ENCODE results near the gene DLL3.
A peak's percentile ranks its signal among the peaks of the same experiment; 100 is the strongest.

The DLL3 gene

DNA sequence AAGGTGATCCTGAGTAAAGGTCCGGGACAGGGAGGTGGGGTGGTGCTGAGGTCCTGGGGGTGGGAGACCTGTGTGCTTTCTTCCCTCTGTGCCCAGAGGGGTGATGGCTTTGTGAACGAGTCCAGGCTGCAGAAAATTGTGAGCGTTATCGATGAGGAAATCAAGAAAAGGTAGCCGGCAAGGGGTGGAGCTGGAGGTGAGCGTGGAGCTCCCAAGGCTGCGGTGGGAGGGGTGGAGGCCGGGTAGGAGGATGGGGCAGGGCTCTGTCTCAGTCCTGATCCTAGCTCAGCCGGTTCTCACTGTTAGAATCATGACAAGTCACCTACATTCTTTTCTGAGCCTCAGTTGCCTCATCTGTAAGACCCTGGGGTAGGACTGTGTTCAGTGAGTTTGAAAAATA is 20.2 kb downstream of the DLL3 start:
- DNase-seq: no peak

DNA sequence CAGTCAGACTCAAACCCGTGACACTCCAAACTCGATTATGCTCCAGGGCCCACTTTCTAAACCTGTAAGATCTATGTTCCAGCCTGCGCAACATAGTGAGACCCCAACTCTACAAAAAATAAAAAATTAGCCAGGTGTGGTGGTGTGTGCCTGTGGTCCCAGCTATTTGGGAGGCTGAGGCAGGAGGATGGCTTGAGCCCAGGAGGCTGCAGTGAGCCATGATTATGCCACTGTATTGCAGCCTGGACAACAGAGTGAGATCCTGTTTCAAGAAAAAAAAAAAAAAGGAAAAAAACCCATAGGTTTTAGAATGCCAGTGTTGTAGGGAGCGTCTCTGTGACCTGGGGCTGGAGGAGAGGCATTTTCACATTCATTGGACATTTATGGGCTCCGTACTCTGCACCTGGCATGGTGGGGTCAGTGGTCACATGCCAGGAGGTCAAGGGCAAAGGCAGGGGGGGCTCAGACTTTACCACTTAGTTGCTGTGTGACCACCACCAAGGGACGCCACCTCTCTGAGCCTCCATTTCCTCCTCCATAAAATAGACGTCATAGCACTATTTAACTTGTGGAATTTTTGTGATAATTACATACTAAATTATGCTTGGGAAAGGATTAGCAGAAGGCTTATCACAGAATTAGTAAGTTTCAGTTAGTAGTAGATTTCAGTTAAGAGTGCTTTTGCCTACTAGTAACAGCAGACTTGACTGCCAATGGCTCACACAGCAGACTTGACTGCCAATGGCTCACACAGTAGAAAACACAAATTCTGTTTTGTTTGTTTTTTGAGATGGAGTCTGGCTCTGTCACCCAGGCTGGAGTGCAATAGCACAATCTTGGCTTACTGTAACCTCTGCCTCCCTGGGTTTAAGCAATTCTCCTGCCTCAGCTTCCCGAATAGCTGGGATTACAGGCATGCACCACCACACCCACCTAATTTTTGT is 22.1 kb downstream of the DLL3 start:
- DNase-seq: no peak

DNA sequence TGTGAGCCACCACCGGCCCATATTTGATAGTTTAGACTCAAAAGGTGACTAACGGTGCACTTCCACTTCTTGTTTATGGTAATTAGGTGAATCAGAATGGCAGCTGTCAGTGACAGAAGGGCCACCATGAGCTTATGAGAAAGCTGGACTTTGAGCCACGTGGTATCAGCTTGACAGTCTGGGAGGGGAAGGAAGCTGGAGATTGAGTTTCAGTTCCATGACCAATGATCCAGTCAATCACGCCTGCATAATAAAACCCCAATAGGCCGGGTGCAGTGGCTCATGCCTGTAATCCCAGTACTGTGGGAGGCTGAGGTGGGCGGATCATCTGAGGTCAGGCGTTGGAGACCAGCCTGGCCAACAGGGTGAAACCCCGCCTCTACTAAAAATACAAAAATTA is 25.7 kb downstream of the DLL3 start:
- peak; percentile 90 to 97 for DNase-seq

DNA sequence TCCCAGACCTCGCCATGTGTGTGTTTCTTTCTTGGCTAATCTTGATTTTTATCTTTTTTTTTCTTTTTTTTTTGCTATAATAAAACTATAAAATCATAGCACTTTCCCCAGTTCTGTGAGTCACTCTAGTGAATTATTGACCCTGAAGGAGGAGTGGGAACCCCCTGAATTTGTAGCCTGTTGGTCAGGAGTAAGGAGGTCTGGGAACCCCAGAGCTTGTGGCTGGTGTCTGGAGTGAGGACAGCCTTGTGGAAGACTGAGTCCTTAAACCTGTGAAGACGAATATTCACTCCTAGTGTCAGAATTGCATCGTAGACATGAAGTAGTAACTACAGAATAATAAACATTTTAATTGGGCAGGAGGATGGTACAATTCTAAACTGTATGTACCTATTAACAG is 26.5 kb downstream of the DLL3 start:
- DNase-seq: no peak

DNA sequence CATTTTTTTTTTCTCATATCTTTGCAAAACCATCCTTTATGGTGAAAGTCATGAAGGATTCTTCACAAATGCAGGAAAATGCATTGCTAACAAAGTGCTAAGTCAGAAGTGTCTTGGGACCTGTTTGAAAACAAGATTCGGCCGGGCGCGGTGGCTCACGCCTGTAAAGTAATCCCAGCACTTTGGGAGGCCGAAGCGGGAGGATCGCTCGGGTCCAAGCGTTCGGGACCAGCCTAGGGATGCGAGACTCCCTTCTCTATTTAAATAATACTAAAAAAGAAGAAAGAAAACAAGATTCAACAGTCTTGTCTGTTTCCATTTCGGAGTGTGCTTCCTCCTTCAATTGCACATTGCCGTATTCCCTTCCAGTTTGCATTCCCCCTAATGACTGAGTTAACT is 33.1 kb downstream of the DLL3 start:
- DNase-seq: no peak

DNA sequence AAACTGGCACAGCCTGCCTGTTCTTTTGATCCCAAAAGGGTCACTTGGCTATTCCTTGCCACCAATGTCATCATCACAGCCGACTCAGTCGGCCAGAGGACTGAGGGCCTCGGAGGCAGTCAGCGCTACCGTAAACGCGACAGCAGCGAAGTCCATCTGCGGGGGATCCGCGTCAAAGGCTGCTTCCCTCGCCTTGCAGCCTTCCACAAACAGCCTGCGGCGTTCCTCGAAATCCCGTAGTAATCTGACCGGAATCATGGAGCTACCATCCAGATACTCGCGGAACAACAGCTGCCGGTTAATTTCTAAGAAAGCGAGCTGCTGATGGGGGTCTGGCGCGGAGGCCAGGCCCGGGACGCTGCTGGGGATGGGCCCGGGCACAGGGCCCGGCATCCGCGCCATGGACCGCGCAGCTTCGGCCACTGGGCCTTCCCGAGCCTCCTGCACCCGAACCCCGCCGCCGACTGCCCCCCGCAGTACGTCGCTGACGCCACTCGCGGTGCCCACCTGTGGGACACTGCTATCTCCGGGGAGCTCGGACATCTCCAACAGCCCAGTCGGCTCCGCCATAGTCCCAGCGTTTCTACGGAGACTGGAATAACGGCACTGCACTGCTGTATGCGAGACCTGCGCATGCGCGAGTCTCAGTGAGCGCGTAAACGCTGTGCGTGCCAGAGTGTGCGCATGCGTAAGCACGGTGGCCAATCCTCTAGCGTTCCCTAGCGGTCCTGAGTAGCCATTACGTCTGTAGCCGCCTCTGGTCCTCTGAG is 33.7 kb downstream of the DLL3 start, which contains the start of gene EID2B:
Gene EID2B, minus strand, starts transcription at position 620 of the 770 bp plus-strand sequence. Its CDS starts 50 bp downstream, at position 570.
- peak; percentile 95 to 99 for DNase-seq

DNA sequence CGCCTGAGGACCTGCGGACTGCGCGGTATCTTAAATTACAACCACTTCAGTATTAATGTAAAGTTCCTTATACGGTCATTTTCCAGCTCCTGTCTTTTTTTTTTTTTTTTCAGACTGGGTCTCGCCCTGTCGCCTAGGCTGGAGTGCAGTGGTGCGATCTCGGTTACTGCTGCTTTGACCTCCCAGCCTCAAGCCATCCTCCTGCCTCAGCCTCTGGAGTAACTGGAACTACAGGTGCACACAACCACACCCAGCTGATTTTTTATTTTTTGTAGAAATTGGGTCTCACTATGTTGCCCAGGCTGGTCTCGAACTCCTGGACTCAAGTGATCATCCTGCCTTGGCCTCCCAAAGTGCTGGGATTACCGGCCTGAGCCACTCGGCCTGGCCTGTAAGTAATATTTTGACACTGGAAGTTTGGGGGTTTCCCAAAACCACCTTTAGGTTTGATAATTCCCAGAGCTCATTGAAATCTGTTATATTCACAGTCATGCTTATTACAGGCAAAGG is 34.3 kb downstream of the DLL3 start:
- DNase-seq: no peak

DNA sequence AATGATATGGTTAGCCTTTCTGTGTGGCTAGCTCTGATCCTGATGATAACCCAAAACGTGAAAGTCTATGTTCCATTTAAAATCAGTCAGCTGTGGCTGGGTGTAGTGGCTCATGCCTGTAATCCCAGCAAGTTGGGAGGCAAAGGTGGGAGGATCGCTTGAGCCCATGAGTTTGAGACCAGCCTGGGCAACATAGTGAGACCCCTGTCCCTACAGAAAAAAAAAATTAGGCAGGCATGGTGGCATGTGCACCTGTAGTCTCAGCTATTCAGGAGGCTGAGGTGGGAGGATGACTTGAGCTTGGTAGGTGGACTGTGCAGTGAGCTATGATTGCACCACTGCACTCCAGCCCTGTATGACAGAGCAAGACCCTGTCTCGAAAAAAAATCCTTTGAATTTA is 35.0 kb downstream of the DLL3 start:
- no peak for DNase-seq

DNA sequence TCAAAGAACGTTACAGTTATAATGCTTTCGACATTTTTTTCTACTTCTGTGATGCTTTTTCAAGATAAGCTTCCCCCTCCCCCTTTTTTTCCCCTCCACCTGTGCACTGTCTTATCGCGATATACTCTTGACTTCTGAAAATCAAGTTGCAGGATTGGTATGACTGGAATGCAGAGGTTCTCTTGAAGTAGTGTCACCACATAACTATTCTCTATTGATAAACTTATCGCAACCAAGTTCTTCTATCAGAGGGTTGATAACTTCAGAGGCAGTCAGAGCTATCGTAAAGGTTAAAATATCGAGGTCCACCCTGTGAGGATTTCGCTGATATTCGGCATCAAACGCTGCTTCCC is 40.4 kb downstream of the DLL3 start:
- no peak for DNase-seq

DNA sequence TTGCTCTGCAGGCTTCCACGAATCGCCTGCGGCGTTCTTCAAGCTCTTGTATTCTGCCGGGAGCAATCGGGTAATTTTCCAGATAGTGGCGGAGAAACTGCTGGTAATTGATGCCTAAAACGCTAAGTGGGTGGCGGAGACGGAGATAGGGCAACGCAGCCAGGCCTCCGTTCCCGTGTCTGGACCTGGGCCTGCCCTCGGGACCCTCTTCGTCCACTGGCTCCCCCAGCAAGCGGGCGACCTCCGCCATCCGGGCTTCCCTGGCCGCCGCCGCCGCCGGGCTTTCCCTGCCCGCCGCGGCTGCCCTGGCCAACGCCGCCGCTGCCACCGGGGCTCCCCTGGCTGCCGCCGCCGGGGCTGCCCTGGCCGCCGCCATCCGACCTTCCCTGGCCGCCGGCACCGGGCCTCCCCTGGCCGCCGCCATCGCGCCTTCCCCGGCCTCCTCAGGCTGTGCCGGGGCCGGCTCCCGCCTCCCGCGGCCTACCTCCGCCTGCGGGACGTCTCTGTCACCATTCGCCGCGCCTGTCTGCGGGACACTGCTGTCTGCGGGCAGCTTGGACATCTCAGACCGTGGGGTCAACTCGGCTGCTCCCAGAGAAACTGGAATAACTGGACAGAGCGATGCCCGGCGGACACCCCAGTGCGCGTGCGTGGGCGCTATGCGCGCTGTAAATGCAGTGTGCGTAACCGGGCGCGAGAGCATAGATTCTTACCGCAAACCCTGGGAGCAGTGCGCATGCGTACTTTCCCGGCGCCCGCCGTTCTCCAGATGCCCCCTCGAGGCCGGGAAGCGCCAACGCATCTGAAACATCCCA is 41.0 kb downstream of the DLL3 start, which contains the start of gene EID2:
Gene EID2, minus strand, starts transcription at position 644 of the 815 bp plus-strand sequence. Its CDS starts 82 bp downstream, at position 562.
- DNase-seq: peak; percentile 94 to 95

DNA sequence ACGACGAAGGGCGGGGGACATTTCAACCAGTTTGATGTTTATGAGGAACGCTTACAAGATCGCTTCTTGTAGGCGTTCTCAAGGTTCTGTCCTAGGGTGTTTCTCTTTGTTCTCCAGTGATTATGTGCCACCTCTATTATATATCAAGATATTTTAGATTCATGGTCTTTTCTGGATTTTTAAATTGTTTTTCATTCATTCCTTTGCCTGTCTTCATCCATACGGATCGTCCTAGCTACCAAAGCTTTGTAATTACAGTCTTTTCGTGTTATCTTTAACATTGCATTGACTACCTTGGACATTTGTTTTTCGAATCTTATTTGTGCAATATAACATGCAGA is 41.6 kb downstream of the DLL3 start:
- DNase-seq: no peak

DNA sequence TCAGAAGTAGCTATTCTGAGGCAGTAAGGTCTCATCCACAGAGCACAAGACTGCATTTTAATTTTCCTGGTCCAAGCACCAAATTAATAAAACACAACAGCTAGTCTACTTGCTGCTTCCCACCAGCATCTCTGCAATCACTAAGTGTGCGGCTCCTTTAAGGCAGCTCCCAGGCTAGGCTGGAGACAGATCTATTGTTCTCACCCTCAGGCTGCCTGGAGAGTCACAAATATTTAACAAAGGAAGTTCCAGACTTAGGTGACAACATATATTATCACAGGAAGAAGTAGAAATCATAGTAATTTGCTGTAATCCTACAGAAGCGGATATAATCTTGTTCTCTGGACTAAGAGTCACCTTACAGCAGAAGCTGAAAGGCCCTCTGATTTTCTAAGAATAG is 43.5 kb downstream of the DLL3 start:
- no peak for DNase-seq

DNA sequence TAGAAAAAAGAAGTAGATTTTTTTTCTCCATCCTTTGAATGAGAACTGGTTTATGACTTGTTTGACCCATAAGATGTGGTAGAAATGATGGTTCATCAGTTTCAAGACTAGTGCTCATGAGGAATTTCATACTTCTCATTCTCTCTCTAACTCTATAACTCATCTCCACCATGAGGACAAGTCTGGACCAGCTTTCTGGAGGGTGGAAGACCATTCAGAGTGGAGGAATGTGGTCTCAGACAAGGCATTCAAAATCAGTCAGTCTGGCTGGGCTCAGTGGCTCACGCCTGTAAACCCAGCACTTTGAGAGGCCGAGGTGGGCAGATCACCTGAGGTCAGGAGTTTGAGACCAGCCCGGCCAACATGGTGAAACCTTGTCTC is 44.7 kb downstream of the DLL3 start:
- no peak for DNase-seq

DNA sequence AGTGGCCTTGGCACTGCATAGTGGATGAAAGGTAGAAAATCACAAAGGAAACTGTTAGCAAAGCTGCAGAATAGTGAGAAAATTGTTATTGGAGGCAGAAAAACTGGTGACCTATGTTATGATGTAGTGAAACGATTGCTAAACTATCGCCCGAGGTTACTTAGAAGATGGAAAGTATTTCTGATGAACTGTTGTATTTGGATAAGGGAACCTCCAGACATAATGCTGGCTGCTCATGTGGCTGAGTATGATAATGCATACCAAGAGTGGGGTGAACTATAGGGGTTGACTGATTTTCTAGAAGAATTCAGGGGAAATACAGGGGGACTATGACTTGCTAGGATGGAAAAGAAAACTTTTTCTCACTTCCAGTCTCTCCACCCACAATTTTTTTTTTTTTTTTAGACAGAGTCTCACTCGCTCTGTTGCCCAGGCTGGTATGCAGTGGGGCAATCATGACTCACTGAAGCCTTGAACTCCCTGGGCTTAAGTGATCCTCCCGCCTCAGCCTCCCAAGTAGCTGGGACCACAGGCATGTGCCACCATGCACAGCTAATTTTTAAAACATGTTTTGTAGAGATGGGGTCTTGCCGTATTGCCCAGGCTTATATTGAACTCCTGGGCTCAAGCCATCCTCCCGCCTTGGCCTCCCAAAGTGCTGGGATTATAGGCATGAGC is 45.6 kb downstream of the DLL3 start:
- no peak for DNase-seq

DNA sequence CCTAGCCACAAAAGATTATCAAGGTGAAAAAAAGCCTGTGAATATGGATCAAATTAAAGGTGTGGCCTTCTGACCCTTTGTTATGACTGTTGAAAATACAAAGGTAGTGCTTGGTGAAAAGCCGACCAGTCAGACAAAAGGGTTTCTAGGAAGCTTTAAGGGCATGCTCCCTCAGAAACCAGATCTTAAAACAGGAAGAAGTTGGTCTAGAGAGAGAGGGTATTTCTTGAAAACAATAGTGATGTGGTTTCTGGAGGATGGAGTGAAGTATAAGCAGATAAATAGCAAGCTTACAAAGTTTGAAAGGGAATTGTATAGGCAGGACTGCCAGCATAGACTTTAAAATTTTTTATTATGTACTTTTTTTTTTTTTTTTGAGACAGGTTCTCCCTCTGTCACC is 46.2 kb downstream of the DLL3 start:
- DNase-seq: no peak

DNA sequence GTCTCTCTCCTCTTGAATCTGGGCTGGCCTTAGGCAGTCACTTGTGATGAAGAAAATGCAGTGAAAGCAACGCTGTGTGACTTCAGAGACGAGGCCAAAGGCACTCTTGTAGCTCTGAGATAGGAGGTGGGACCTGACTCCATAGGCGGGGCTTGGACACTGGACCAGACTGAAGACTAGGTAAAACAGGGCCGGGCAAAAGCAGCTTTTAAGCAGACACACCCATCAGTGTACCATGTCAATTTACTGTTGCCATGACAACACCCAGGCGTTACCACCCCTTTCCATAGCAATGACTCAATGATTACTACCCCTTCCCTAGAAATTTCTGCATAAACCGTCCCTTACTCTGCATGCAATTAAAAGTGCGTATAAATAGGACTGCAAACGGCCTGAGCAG is 47.9 kb downstream of the DLL3 start:
- no peak for DNase-seq

DNA sequence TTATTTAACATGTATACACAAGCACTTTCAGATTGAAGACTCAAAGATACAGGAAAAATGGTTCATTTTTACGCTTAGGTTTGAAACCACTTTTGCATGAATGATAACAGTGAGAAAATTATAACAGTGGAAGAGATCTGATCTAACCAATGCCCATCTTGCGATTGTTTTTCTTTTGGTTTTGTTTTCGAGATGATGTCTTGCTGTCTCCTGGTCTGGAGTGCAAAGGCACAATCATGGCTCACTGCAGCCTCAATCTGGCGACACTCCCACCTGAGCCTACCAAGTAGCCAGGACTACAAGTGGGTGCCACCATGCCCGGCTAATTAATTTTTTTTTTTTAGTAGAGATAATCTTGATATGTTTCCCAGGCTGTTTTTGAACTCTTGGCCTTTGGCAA is 51.5 kb downstream of the DLL3 start:
- DNase-seq: no peak

DNA sequence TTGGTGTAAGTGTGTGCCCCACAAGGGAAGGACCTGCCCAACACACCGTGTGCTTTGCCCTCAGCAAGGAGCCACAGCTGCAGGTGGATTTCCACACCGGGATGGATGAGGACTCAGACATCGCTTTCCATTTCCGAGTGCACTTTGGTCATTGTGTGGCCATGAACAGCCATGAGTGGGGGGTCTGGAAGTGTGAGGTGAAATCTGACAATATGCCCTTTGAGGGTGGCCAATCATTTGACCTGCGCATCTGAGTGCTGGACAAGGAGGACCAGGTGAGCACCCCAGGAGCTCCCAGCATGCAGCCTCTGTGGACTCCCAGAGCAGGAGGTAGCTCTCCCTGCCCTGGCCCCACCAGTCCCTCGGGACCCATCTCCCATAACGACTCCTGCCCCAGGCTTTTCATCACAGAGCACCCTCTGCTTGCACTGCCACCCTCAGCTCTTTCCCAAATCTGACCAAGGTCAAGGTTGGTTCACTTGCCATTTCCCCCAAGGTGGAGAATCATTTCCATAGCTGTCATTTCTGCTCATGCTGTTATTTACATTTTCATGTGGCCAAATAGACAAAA is 54.4 kb downstream of the DLL3 start:
- DNase-seq: no peak

DNA sequence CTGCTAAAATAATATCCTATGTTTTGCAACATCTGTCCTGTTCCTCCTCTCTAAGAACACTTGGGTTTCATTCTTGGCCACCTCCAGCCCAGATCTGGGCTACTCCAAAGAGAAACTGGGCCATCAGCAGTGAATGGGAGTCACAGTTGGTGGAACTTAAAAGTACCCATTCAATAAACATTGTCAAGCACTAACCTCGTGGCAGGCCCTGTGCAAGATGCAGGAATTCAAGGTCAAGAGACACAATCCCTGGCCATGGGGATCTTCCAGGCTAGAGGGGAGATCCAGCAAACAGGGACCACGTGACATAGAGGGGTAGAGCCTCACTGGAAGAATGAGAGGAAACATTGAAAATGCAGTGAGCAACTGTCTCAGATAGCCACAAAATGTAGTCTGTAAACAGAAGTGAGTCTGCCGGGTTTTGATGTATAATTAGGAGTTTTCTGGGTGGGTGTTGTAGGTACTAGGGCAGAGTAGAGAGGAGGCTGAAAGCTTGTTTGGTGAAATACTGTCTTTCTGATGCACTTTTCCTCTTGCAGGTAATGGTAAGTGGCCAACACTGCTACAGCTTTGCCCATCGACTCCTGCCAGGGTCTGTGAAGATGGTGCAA is 56.1 kb downstream of the DLL3 start:
- no peak for DNase-seq

DNA sequence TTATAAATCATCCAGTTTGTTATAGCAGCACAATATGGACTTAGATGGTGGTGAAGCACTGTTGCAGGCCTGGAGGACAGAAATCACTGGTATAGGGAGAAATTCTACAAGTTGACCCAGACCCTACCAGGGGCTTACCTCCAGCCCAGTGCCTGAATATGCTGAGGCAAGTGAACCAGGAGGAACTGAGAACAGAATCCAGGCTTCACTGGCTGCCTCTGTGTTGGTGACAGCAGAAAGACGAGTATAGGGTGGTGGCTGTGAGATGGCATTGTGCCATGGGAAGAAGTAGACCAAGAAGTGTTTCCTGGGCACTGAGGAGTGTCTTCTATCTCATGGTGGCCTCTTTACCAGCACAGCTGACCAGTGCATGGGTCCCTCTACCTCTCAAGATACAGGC is 57.1 kb downstream of the DLL3 start:
- DNase-seq: no peak

Measured in NCI-H524 (cell line).